NCI-H1417 (cell line): ENCODE measurements around the gene RECK.

Experiments used
- DNase-seq, 3 experiments: peaks; one replicate each; lab custom pipeline; 2025; lab: John Stamatoyannopoulos, UW

RECK gene

GRCh38 chr9:36137392-36138004 lies 100.8 kb downstream of the RECK start:
- DNase-seq = no peak

GRCh38 chr9:36138496-36138895 lies 101.8 kb downstream of the RECK start:
- DNase-seq = no peak

GRCh38 chr9:36138901-36139300 lies 102.2 kb downstream of the RECK start:
- no peak for DNase-seq

GRCh38 chr9:36140086-36141084 lies 103.7 kb downstream of the RECK start:
- DNase-seq = no peak

GRCh38 chr9:36141288-36141687 lies 104.6 kb downstream of the RECK start:
- no peak for DNase-seq

GRCh38 chr9:36141761-36142160 lies 105.0 kb downstream of the RECK start:
- no peak for DNase-seq

- DNase-seq = no peak
These were observed 106.0 kb downstream of the RECK start for GRCh38 chr9:36142510-36143244.

GRCh38 chr9:36143245-36143641 lies 106.5 kb downstream of the RECK start:
- no peak for DNase-seq

- DNase-seq = no peak
These were observed 107.9 kb downstream of the RECK start for GRCh38 chr9:36144309-36145232.

GRCh38 chr9:36145970-36146369 lies 109.3 kb downstream of the RECK start:
- DNase-seq = no peak

GRCh38 chr9:36146651-36147050 lies 109.9 kb downstream of the RECK start:
- no peak for DNase-seq

- no peak for DNase-seq
These were observed 110.9 kb downstream of the RECK start for GRCh38 chr9:36147441-36148175.

GRCh38 chr9:36148311-36149051 lies 111.8 kb downstream of the RECK start:
- DNase-seq = peak in 1 of 3 experiments; percentile 3

- DNase-seq = no peak
These were observed 112.5 kb downstream of the RECK start for GRCh38 chr9:36149197-36149596.

- no peak for DNase-seq
These were observed 114.0 kb downstream of the RECK start for GRCh38 chr9:36150574-36151315.

GRCh38 chr9:36151316-36152210 lies 114.8 kb downstream of the RECK start:
- no peak for DNase-seq

GRCh38 chr9:36152741-36153438 lies 116.2 kb downstream of the RECK start:
- no peak for DNase-seq

GRCh38 chr9:36153746-36154145 lies 117.0 kb downstream of the RECK start:
- no peak for DNase-seq
